HepG2 (cell line): ENCODE results near the gene TYW1B. TPM values are rescaled to one million over a fixed set of nuclear protein-coding genes. Genes with fewer than 3 reads are reported as not detected.

Experiments used
- ATAC-seq: fragments of 200-7000 bp; cut with Tn5 transposase; 3 replicates; pipeline ENCODE4 v1.9.1; 2020; ENCODE audit warnings: mild to moderate bottlenecking, moderate library complexity
- BruUV-seq: library from RNA; stranded (reverse); fragments of 400-500 nt; replicated peaks from 2 replicates; lab custom pipeline; 2021; lab: Mats Ljungman, UMichigan
- CTCF ChIA-PET: fragments of 300-600 bp; formaldehyde crosslinking; extraction: SDS; loops from one replicate; lab custom pipeline; 2021; ENCODE audit warnings: low total read pairs, inconsistent platforms, low intra/inter-chr PET ratio; lab: Yijun Ruan, JAX
- POLR2A ChIA-PET: fragments of 350-600 bp; sonication (Branson Sonifier 250); formaldehyde crosslinking; loops from one replicate; lab custom pipeline; 2020; ENCODE audit warnings: antibody characterized with exemption, inconsistent platforms; lab: Yijun Ruan, JAX
- DNase-seq: peaks from one replicate; pipeline ENCODE4 v3.0.0-alpha.2; 2015; ENCODE audit warnings: low spot score
- FAIRE-seq: peaks from 3 replicates; lab custom pipeline; 2011; peaks lifted over from hg19 to GRCh38; lab: Jason Lieb, UNC
- H2AFZ ChIP-seq: one replicate; pipeline ENCODE4 v1.6.1; 2011; ENCODE audit warnings: low read length, inconsistent platforms
- H3K27ac ChIP-seq: fragments of 300-600 bp; 3 replicates; pipeline ENCODE4 v1.8.0; 2011; ENCODE audit warnings: mixed run types, mild to moderate bottlenecking, mixed read lengths, low read length, inconsistent platforms; ENCODE audit not compliant: insufficient read depth; ENCODE audit errors: extremely low read length
- H3K27me3 ChIP-seq, 2 experiments: fragments of 200-600 bp in 1 of 2; 2 replicates in 1 of 2; 3 replicates in 1 of 2; pipeline versions ENCODE4 v1.6.0 to v1.8.0; 2011; ENCODE audit warnings: low read length in 2 of 2, mild to moderate bottlenecking in 2 of 2, moderate library complexity in 2 of 2, inconsistent platforms in 1 of 2; ENCODE audit not compliant: insufficient read depth in 2 of 2, control insufficient read depth in 1 of 2
- H3K36me3 ChIP-seq, 2 experiments: fragments of 200-600 bp in 1 of 2; replicated peaks in 1 of 2; 2 replicates in 1 of 2; 3 replicates in 1 of 2; pipeline versions ENCODE4 v1.5.1 to v1.8.0; 2011; ENCODE audit warnings: low read length in 2 of 2, inconsistent platforms in 1 of 2; ENCODE audit not compliant: insufficient read depth in 2 of 2, control insufficient read depth in 1 of 2
- H3K4me1 ChIP-seq: 2 replicates; pipeline ENCODE4 v1.5.1; 2012; ENCODE audit warnings: low read length, inconsistent platforms; ENCODE audit not compliant: insufficient read depth
- H3K4me2 ChIP-seq: 2 replicates; pipeline ENCODE4 v1.6.0; 2011; ENCODE audit warnings: low read depth, low read length, inconsistent platforms
- H3K4me3 ChIP-seq, 3 experiments: fragments of 200-600 bp in 1 of 3; sonication (generic), shearing (Covaris generic) in 1 of 3; replicated peaks in 1 of 3; 2 replicates each; pipeline ENCODE4 v1.5.1; 2011 to 2016; ENCODE audit warnings: low read length in 3 of 3, inconsistent platforms in 2 of 3, low read depth in 2 of 3, mild to moderate bottlenecking in 2 of 3, control low read depth in 1 of 3, mixed read lengths in 1 of 3; ENCODE audit not compliant: insufficient read depth in 1 of 3
- H3K79me2 ChIP-seq: one replicate; pipeline ENCODE4 v1.6.1; 2011; ENCODE audit warnings: low read length, inconsistent platforms; ENCODE audit not compliant: insufficient read depth
- H3K9ac ChIP-seq: 2 replicates; pipeline ENCODE4 v1.6.0; 2011; ENCODE audit warnings: mild to moderate bottlenecking, low read depth, low read length, inconsistent platforms; ENCODE audit not compliant: insufficient read depth
- H3K9me3 ChIP-seq: 2 replicates; pipeline ENCODE4 v1.5.1; 2012; ENCODE audit warnings: mild to moderate bottlenecking, low read length
- H4K20me1 ChIP-seq: 2 replicates; pipeline ENCODE4 v1.6.0; 2011; ENCODE audit warnings: inconsistent platforms, mild to moderate bottlenecking, low read length, moderate library complexity; ENCODE audit not compliant: insufficient read depth
- AGO1 ChIP-seq: fragments of 200-400 bp; formaldehyde crosslinking; IDR thresholded peaks from 2 replicates; pipeline ENCODE4 v1.6.1; 2017; ENCODE audit warnings: mild to moderate bottlenecking, low read depth, low read length, moderate library complexity; ENCODE audit not compliant: poor library complexity, severe bottlenecking
- BATF2 ChIP-seq: sonication (generic); formaldehyde crosslinking; IDR thresholded peaks from 2 replicates; pipeline ENCODE4 v1.8.0; 2022; ENCODE audit warnings: mild to moderate bottlenecking, missing genetic modification reagents, moderate library complexity
- HCFC1 ChIP-seq: fragments of 150-350 bp; IDR thresholded peaks from 2 replicates; pipeline ENCODE4 v1.6.1; 2014; ENCODE audit warnings: low read depth, low read length
- HDAC2 ChIP-seq: sonication (generic); formaldehyde crosslinking; IDR thresholded peaks from 2 replicates; pipeline ENCODE4 v1.4.0; 2020; ENCODE audit warnings: missing genetic modification reagents
- KDM3A ChIP-seq: IDR thresholded peaks from 2 replicates; pipeline ENCODE4 v1.6.1; 2018; ENCODE audit warnings: low read depth, missing compliant biosample characterization
- PLRG1 ChIP-seq: fragments of 450-650 bp; conservative IDR thresholded peaks from 2 replicates; pipeline ENCODE4 v1.6.1; 2016
- RNF2 ChIP-seq: fragments of 450-650 bp; conservative IDR thresholded peaks from 2 replicates; pipeline ENCODE4 v1.6.1; 2016; ENCODE audit warnings: low read depth
- SP5 ChIP-seq: IDR thresholded peaks from 2 replicates; pipeline ENCODE4 v1.6.1; 2016; ENCODE audit warnings: low read depth, borderline replicate concordance
- SYNCRIP ChIP-seq: fragments of 200-400 bp; formaldehyde crosslinking; IDR thresholded peaks from 2 replicates; pipeline ENCODE4 v1.6.1; 2018; ENCODE audit warnings: mild to moderate bottlenecking, low read depth, low read length; ENCODE audit not compliant: insufficient read depth
- ZNF143 ChIP-seq: sonication (generic); formaldehyde crosslinking; IDR thresholded peaks from 2 replicates; pipeline ENCODE4 v1.4.0; 2020; ENCODE audit warnings: missing genetic modification reagents
- ZNF253 ChIP-seq: sonication (generic); formaldehyde crosslinking; IDR thresholded peaks from 2 replicates; pipeline ENCODE4 v1.8.0; 2022; ENCODE audit warnings: mild to moderate bottlenecking, missing genetic modification reagents, borderline replicate concordance
- ZNF281 ChIP-seq: sonication (generic); formaldehyde crosslinking; IDR thresholded peaks from 2 replicates; pipeline ENCODE4 v1.4.0; 2020; ENCODE audit warnings: missing genetic modification reagents, borderline replicate concordance
- ZNF382 ChIP-seq: sonication (generic); formaldehyde crosslinking; IDR thresholded peaks from 2 replicates; pipeline ENCODE4 v1.5.0; 2020; ENCODE audit warnings: missing genetic modification reagents, mild to moderate bottlenecking, borderline replicate concordance
- ZNF484 ChIP-seq: sonication (generic); formaldehyde crosslinking; IDR thresholded peaks from 2 replicates; pipeline ENCODE4 v1.5.1; 2020; ENCODE audit warnings: mild to moderate bottlenecking, low read depth, missing genetic modification reagents, borderline replicate concordance
- WGBS: methylation state at CpG from one replicate; pipeline ENCODE4 v1.1.6; 2017; ENCODE audit warnings: low lambda C conversion rate; 5-methylcytosine and 5-hydroxymethylcytosine counted together
- in situ Hi-C: cut with HindIII; loops from 2 replicates; pipeline ENCODE4 v1.10.0; 2017; ENCODE audit warnings: low pct_unique_long_range_greater_than_20kb; ENCODE audit not compliant: extremely low pct_ligation_motif_present
- intact Hi-C: fragments of 100-400 bp; cut with micrococcal nuclease; formaldehyde crosslinking; loops from one replicate; pipeline ENCODE4 v1.10.0; 2022; ENCODE audit not compliant: unreplicated experiment
- polyA plus RNA-seq, 8 experiments: library from polyadenylated mRNA; depleted of rRNA in 3 of 8; stranded (reverse) in 7 of 8; unstranded in 1 of 8; fragments of >200 nt; fragmentation: Illumina TruSeq in 4 of 8; extraction: Trizol in 4 of 8; gene quantifications; 2 replicates each; pipeline versions ENCODE4 v1.2.1 to v1.2.3, GENCODE V29; 2011 to 2016; ENCODE audit warnings: low read depth in 4 of 8, missing spikeins in 1 of 8, mixed read lengths in 1 of 8; ENCODE audit not compliant: insufficient read depth in 1 of 8
- total RNA-seq, 5 experiments: library from RNA; depleted of rRNA; stranded (reverse); fragments of >200 nt; fragmentation: Illumina TruSeq; extraction: Trizol; gene quantifications; 2 replicates each; pipeline ENCODE4 v1.2.3, GENCODE V29; 2016; ENCODE audit warnings: low read depth in 1 of 5

TYW1B gene
- total and polyA plus RNA-seq, 2 of the 13 experiments (the other 11 are each of a cell fraction or from before 2014, with no cell fraction given) = 2.0 to 5.5 TPM

- Histone ChIP-seq H3K36me3 (peaks cover 0 to 2% of the 10 kb centered on the region in 2 experiments; a peak in 1 of 5 replicates), H3K4me2 (no peak overlapping the region), H3K27ac (no peak overlapping the region), H3K27me3 (no peaks in the 10 kb centered on the region), H3K9ac (no peak overlapping the region), H4K20me1 (no peaks in the 10 kb centered on the region), H2AFZ (no peak overlapping the region), H3K4me1 (peaks cover 8% of the 10 kb centered on the region), H3K79me2 (no peaks in the 10 kb centered on the region), H3K9me3 (no peaks in the 10 kb centered on the region), H3K4me3 (no peak overlapping the region)
- intact Hi-C loops (loop anchor here (10.0 kb wide), 1 partner anchor 597 kb away; no protein-coding TSS in a partner anchor), in situ Hi-C loops (no loop called here)
- ATAC-seq = no peak
- over 99% methylated on average over 6 of the region's 6 CpGs for WGBS
- BruUV-seq = no TSS peak
- DNase-seq = no peak
- ChIA-PET POLR2A (no interaction called here), CTCF (no interaction called here)
- FAIRE-seq = no peak
- no peak for TF ChIP-seq RNF2
- TF ChIP-seq SP5 = no peak
- no peak for TF ChIP-seq HCFC1
- TF ChIP-seq AGO1 = no peak
- no peak for TF ChIP-seq KDM3A (CRISPR knock-in tag)
- TF ChIP-seq ZNF382 (CRISPR knock-in tag) = no peak
- TF ChIP-seq ZNF281 = no peak
- TF ChIP-seq PLRG1 = no peak
- no peak for TF ChIP-seq BATF2 (CRISPR knock-in tag)
- TF ChIP-seq SYNCRIP = no peak
- no peak for TF ChIP-seq ZNF253 (CRISPR knock-in tag)
- TF ChIP-seq ZNF484 (CRISPR knock-in tag) = no peak
- no peak for TF ChIP-seq ZNF143
- TF ChIP-seq HDAC2 (CRISPR knock-in tag) = no peak
Observed at GRCh38 chr7:72781631-72782030, 46.4 kb downstream of the TYW1B start.
